Hepatic stellate cell (primary cell): ENCODE results near the gene MFSD11.
"Not testable (repeated sequence)": the region's sequence is repeated elsewhere in the genome, so short reads cannot be mapped to it uniquely, and the experiment has no call there.

Experiments used
- DNase-seq: peaks from one replicate; pipeline ENCODE4 v3.0.0; 2011; ENCODE audit warnings: low spot score

MFSD11 gene

DNA sequence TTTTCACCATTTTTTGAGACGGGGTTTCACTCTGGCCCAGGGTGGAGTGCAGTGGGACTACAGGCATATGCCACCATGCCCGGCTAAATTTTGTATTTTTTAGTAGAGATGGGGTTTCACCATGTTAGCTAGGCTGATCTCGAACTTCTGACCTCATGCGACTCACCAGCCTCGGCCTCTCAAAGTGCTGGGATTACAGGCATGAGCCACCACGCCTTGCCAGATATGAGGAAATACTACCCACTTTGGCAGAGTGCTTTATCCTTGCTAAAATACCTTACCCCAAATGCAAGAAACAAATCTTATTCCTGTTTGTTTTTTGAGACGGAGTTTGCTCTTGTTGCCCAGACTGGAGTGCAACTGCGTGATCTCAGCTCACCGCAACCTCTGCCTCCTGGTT lies 67.4 kb downstream of the MFSD11 start:
- no peak for DNase-seq

DNA sequence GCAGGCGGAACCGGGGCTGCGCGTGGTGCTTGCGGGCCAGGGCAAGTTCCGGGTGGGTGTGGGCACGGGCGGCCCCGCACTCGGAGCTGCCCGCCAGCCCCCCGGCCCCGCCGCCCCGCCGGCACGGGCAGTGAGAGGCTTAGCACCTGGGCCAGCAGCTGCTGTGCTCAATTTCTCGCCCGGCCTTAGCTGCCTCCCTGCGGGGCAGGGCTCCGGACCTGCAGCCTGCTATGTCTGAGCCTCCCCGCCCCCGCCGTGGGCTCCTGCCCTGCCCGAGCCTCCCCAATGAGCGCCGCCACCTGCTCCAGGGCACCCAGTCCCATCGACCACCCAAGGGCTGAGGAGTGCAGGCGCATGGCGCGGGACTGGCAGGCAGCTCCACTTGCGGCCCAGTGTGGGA lies 68.2 kb downstream of the MFSD11 start:
- not testable (repeated sequence) for DNase-seq

DNA sequence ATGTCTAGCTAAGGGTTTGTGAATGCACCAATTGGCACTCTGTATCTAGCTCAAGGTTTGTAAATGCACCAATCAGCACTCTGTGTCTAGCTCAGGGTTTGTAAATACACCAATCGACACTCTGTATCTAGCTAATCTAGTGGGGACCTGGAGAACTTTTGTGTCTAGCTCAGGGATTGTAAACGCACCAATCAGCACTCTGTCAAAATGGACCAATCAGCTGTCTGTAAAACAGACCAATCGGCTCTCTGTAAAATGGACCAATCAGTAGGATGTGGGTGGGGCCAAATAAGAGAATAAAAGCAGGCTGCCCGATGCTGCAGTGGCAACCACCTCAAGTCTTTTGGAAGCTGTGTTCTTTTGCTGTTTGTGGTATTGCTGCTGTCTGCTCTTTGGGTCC lies 68.8 kb downstream of the MFSD11 start:
- DNase-seq, result not testable (repeated sequence)

DNA sequence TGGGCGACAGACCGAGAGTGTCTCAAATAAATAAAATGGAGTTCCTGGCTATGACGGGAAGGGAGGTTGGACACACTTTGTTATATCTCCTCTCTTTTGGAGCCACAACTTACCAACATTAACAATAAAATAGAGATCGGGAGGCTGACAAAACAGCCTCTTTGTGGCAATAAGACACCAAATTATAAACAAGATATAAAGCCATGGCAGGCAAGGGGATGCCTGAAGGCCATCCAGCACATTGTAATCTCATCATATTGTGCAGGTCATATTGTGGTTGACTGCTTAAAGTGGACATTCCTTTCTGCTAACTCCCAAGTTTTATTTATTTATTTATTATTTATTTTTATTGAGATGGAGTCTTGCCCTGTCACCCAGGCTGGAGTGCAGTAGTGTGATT lies 70.4 kb downstream of the MFSD11 start:
- DNase-seq, result no peak

DNA sequence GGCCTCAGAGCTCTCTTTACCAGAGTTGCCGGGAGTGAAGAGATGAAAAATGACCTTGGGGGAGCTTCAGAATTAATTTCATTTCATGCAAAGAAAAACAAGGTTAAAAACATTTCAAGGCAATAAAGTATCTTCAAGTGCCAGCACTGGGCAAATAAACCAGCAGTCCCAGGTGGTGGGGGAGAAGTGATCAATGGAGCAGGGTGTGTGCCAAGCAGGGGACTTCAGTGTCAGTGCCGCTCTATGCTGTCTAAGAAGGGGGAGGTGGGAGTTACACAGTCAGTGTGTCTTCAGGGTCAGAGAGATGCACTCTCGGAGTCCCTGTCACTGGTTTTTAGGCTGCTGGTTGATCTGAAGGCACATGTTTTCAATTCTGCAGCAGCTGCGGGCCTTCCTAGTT lies 73.0 kb downstream of the MFSD11 start:
- no peak for DNase-seq

DNA sequence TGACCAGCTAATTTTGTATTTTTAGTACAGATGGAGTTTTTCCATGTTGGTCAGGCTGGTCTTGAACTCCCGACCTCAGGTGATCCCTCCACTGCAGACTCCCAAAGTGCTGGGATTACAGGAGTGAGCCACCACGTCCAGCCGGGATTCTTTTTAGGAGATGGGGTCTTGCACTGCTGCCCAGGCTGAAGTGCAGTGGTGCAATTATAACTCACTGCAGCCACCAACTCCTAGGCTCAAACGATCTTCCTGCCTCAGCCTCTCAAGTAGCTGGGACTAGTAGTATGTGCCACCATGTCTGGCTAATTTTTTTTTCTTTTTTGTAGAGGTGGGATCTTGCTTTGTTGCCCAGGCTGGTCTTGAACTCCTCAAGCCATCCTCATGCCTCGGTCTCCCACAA lies 73.9 kb downstream of the MFSD11 start:
- no peak for DNase-seq

DNA sequence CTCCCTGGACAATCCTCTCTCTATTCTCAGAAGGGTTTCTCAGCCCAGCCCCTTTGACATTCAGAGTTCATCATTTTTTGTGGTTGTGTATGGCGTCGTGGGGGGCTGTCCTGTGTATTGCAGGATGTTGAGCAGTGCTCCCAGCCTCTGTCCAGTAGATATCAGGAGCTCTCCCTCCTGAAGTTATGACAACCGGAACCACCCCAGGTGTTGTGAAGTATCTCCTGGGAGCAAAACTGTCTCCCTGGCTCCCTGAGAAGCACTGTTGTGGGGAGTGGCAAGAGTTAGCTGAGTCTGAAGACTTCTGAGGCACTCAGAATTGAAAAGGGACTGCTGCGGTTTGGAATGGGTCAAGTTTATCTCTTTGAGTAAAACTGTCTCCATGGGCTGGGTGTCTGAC lies 74.3 kb downstream of the MFSD11 start:
- DNase-seq, result no peak

DNA sequence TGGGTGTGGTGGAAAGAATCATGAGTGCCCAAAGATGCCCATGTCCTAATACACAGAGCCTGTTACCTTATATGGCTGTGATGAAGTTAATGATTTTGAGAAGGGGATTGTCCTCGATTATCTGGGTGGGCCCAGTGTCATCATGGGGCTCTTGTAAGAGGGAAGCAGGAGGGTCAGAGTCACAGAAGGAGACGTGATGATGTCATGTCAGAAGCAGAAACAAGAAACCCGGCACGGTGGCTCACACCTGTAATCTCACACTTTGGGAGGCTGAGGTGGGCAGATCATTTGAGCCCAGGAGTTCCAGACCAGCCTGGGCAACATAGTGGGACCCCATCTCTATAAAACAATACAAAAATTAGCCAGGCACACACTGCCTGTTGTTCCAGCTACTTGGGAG lies 75.0 kb downstream of the MFSD11 start:
- no peak for DNase-seq

DNA sequence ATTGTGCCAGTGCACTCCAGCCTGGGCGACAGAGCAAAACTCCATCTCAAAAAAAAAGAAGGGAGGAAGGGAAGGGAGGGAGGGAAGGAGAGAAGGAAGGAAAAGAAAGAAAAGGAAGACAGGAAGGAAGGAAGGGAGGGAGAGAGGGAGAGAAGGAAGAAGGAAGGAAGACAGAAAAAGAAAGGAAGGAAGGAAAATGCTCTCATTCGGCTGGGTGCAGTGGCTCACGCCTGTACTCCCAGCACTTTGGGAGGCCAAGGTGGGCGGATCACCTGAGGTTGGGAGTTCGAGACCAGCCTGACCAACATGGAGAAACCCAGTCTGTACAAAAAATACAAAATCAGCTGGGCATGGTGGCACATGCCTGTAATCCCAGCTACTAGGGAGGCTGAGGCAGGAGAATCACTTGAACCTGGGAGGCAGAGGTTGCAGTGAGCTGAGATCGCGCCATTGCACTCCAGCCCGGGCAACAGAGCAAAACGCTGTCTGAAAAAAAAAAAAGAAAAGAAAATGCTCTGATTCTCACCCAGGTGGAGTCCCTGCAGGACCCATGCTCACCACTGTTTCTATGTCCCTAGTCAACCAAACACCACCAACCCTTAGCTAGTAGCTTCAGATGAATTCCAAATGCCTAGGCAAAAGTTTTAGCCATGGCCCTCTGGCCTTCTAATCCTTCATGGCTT lies 78.1 kb downstream of the MFSD11 start:
- not testable (repeated sequence) for DNase-seq

DNA sequence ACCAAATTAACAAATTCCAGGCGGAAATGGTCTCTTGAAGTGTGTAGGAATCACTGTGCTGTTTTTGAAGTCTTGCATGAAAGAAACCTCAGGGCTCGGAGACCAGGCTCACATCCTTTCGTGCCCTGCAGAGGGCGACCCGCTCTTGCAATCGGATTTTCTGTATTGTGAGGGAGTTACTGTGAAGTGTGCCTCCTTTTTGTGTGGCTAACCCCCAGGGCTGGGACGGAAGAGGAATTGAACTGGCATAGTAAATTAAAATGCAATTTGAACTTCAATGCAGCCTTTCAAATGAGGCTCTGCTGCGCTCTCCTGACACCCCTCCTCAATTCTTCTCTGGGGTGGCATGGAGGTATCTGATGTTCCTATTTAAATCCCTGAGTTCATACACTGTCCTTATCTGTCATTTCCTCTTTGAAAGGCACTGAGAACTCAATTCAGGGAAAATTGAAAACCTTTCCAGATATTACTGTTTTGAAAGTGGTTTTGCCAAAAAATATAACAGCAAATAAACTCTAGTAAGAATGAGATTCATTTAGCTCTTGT lies 78.7 kb downstream of the MFSD11 start:
- DNase-seq, result peak; percentile 62

DNA sequence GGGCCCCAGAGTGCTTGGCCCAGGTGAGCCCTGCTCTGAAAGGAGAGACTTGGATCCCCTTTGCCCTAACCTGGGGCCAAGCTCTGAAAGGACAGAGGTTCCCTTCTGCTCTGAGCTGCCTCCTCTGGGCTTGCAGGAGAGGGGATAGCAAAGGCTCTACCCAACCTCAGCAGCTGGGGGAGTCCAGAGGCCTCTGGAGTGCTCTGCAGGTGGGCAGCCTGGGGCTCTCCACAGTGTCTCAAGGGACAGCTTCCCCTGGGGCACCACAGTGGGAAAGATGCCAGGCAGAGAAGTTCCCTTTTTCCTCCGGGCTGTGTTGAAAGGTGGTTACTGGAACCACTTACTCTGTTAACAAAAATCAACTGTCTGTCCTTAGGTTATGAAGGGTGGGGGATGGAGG lies 82.1 kb downstream of the MFSD11 start:
- no peak for DNase-seq

DNA sequence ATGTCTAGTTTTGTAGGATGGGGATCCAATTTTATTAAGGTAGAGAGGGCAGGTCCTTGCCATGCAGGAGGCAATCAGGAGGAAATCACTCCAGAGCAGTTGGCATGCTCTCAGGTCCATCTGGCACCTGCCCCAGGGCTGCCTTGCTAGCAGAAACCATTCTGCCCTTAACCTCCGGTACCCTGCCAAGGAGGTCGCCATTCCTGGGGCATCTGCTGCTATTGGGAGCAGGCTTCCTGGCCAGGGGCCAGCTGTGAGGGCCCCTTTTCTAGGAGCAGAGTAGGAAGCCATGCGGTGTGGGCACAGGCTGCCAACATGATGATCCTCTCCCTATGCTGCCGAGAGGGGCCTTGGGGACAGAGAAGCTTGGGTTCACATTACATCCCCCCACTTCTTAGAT lies 82.6 kb downstream of the MFSD11 start:
- no peak for DNase-seq

DNA sequence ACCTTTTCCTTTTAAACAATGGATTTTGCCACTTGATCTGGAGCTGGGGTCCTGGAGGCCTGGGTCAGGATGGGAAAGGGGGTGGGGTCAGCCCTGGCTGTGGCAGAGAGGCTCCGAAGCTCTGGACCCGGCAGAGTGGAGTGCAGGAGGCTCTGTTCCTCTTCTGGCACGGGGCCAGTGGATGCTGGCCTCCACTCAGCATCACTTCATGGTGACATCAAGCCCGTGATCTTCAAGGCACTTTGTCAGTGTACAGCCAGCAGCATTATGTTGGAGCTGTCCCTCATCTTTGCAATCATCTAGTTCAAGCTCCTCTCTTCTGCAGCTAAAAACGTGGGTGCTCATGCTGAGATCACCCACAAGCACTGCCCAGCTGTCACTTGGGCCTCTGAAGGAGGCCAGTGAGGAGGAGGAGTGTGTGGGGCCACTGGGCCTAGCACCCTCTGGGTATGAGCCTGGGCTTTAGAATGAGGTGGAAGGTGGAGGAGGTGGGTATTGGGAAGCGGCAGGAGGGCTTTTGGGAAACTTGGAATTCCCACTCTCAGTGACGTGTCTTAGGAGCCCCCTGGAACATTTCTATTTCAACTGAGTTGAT lies 84.4 kb downstream of the MFSD11 start:
- DNase-seq, result no peak

DNA sequence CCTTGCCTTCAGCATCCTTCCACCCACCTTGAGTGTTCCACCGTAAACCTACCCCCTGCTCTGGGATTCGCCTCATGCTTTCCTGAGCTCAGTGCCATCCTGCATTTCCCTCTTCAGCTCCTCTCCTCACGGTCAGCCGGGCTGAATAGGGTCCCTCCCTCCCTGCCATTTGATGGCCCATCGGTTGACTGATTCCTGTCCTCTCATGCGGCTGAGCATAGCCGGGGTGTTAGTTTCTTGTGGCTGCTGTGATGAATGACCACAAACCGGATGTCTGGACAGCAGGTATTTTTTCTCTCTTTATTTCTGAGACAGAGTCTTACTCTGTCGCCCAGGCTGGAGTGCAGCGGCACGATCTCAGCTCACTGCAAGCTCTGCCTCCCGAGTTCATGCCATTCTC lies 86.2 kb downstream of the MFSD11 start:
- DNase-seq, result no peak

DNA sequence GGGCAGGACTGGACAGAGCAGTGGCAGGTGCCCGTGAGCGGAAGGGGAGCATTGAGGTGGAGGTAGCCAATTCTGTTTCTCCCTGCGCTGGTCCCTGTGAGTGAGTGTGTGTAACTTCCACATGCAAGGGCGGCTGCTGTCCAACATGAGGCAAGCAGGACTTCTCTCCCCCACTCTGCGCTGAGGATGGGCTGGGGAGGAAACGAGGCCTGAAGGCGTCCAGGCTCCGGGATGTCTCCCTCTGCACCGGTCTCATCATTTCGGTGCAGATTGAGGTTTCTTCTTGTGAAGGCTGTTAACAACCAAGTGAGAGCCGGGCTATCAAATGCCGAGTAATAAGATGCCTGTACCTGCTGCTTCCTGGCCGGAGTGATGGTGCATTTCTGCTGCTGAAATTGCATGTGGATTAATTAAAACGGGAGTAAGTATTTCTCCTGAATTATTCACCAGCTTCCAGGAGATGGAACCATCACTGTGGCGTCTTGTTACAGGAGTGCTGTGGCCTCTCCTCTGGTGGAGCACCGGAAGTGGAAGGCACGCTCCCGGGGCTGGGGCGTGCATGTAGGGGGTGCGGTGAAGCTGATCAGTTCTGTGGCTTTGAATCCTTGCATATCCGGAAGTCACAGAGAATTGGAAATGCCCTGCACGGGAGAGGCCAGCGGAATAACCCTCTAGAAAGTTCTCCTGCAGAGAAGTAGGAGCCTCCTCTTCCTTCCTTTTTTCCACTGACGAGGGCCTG lies 88.6 kb downstream of the MFSD11 start:
- no peak for DNase-seq

DNA sequence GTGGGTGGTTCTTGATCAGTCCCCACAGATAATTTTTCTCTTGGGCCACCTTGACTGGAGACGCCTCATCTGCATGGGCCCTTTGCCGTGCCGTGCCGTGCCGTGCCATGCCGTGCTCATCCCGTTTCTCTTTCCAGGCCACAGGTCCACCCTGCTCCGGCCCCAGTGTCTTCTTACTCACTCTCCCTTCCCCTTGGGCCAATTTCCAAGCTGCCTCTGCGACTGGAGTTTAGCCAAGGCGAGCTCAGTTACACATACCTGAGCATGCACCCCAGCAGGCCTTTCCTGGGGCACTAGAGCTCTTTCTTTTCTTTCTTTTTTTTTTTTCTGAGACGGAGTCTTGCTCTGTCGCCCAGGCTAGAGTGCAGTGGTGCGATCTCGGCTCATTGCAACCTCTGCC lies 89.8 kb downstream of the MFSD11 start:
- no peak for DNase-seq
